ENCODE measurements around the gene OTUD5.
"Not testable (repeated sequence)": the region's sequence is repeated elsewhere in the genome, so short reads cannot be mapped to it uniquely, and the experiment has no call there.

Gene OTUD5

DNA sequence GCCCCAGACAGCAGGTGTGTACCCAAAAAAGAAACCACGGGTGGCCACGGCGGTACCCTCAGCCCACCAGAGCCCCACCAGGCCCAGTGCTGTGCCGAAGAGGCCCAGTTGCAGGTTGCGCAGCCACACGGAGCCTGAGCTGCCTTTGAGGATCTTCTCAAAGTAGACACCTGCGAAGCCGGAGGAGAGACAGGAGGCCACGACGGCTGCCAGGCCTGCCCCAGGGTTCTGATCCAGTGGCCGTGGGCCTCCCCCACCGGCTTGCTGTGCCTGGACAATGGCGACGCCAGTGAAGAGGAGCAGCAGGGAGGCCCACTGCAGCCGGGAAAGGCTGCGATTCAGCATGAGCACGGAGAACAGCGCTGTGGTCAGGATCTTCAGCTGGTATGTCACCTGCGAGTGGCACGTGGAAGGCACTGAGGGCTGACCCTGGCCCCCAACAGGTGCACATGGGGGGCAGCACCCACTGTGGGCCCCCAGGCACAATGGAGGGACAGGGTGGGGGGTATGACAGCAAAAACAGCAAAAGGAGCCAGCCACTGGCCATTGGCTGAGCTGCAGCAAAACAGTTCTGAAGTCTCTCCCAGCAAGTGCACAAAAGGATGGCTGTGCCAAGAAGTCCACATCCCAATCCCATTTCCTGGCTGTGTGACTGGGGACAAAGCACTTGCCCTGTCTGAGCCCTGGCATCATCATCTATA, 52.2 kb downstream of the OTUD5 start:
- no peak for DNase-seq

DNA sequence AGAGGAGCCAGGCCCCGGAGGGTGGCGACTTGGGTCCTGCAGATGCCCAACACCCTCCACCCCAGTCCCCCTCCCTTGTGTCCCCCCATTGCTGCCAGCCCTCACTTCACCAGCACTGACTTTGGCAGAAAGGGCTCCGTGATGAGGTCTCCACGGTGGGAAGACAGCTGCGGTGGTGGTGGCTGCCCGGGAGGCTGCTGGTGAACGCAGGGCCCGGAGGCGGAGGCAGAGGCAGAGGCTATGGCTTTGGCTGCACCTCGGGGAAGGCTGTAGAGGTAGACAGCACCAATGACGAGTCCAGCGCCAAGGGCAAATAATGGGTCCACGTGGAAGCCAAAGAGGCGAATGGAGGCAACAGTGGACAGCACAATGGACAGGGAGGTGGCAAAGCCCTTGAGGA, 52.8 kb downstream of the OTUD5 start:
- no peak for DNase-seq

DNA sequence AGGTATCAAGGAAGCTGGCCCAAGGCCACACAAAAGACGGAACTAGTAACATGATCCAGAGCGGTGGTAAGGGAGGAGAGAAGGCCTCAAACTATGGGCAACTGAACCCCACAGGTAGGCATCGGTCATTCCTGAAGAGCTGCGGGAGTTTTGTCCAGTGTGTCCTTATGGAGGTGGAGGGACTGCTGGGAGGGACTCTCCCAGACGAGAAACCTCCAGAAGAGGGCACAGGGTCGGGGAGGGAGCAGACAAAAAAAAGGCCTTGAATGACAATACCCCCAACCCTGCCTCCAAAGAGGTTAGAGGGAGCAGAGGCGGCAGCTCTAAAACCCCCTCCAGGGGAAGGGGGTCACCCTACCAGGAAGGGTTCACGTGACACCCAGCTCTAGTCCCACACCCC, 53.2 kb downstream of the OTUD5 start:
- no peak for DNase-seq

DNA sequence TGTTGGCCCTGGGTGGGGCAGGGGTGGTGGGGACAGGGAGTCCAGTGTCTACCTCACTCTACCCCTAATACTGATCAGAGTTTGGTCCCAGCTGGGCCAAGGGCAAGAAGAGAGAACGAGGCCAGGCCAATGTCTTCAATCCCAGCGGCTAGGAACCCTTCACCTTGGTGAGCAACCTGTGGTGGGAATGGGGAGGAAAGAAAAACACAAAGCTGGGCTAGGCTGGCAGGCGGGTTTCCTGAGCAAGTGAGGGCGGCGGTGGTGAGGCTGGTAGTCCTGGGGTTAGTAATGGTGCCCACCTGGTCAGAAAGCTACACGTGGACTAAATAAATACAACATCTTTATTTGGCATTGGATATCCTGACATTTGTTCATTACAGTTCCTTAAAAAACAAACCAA, 54.1 kb downstream of the OTUD5 start:
- DNase-seq: no peak

DNA sequence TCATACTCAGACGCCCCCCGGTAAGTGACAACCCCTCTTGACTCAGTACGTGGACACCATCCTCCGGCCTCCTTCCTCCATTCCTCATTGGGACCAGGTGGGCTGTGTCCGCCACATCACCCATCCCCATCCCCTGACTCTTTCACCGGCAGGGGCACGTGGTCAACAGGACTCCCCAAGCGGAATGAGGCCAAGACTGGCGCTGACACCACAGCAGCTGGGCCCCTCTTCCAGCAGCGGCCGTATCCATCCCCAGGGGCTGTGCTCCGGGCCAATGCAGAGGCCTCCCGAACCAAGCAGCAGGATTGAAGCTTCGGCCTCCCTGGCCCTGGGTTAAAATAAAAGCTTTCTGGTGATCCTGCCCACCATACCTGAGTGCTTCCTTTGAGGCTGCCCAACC, 54.6 kb downstream of the OTUD5 start:
- DNase-seq: no peak

DNA sequence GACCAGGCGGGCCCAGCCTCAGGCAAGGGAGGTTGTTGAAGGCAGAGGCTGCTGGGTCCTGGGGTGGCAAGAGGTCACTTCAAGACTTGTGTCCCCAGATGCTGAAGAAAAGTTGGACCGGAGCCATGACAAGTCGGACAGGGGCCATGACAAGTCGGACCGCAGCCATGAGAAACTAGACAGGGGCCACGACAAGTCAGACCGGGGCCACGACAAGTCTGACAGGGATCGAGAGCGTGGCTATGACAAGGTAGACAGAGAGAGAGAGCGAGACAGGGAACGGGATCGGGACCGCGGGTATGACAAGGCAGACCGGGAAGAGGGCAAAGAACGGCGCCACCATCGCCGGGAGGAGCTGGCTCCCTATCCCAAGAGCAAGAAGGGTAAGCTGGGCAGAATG, 55.3 kb downstream of the OTUD5 start:
- DNase-seq: no peak

DNA sequence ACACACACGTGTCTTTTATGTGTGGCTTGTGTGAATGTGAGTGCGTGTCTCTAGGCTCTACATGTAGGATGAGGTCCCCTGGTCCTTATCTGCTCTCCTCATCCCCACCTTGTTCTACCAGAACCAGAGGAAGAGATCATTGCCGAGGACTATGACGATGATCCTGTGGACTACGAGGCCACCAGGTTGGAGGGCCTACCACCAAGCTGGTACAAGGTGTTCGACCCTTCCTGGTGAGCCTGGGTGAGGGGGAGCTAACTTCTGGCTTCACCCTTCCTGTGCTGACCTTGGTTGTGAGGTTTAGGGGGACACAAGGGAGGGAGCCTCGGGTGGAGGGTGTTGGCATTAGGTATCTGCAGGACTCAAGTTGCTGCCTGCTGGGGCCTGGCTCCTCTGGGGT, 56.3 kb downstream of the OTUD5 start:
- DNase-seq: no peak

DNA sequence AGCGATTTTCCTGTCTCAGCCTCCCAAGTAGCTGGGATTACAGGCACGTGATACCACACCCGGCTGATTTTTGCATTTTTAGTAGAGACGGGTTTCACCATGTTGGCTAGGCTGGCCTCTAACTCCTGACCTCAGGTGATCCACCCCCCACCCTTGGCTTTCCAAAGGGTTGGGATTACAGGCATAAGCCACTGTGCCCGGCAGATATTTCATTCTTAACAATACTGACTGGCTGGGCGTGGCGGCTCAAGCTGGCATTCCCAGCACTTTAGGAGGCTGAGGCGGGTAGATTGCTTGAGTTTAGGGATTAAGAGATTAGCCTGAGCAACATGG, 58.4 kb downstream of the OTUD5 start:
- DNase-seq: no peak

DNA sequence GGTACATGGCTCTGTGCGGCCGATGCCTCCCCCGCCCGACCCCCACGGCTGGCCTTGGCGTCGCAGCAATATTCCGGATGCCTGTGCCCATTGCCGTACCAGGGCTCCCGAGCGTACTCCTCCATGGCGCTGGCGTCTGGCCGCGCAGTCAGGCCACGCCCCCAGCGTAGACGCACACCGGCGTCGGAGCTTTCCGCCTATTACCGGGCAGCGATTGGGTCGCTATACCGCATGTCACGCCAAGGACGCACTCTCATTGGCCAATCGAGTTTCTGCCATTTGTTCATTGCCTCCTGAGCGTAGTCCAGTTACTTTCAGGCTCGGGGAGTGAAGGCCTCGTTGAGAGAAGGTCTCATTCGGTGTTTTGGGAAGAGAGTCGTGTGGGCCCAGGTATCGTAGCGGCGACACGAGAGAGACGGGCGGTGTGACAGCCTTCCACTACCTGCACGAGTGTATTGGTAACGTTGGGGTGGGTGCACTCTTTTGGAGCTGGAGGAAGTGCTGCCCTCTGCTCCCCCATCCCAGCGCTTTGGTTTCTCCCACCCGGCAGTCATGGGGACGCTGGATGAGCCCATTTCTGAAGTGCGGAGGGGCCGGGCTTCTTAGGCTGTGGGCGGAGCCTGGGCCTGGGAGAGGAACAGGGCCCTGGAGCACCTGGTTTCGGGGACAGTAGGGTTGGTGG, 59.6 kb downstream of the OTUD5 start, which contains the start of the genes PQBP1 and TIMM17B:
Gene PQBP1 (plus strand): TSS at position 306 of the 682 bp plus-strand sequence. CDS start 580 bp downstream, outside the sequence.
Gene TIMM17B (minus strand): TSS at position 144 of the 682 bp plus-strand sequence. CDS start 19 bp downstream, at position 125.
- DNase-seq: peak; percentile 96

DNA sequence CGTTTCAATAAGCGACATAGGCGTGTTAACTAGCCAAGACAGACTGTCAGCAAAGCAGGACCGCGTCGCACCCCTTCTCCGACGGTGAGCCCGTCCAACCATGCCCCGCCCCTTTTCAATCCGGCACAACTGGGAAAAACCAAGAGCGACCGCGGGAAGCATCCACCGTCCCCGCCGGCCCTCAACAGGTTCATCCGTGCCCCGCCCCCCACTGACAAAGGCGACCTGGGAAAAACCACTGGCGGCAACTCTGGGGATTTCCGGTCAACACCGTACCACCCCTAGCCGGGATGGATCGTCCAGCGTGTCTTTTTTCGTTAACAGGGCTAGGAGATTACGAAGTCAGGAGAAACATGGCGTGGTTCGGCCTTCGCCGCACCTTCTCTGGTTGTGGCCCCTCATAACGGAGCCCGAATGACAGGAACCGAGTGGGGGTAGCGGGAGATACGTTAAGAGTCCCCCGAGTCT, 60.2 kb downstream of the OTUD5 start:
- DNase-seq: peak; percentile 63

DNA sequence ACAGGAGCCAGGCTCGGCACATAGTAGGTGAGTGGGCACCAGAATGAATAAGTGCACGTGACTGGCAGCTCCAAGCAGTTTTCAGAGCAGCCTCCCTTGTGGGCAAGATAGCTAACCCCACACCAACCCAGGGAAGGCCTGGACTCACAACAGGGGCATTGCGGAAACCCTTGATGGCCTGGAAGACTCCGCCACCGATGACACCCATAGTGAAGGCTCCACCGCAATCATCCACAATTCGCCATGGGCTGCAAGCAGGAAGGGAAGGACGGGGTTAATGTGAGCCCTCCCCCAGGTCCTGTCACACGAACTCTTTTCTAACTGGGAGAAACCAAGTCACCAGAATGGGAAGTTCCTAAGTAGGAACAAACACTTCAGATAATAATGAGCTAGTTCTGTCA, 60.8 kb downstream of the OTUD5 start:
- peak; percentile 10 for DNase-seq

DNA sequence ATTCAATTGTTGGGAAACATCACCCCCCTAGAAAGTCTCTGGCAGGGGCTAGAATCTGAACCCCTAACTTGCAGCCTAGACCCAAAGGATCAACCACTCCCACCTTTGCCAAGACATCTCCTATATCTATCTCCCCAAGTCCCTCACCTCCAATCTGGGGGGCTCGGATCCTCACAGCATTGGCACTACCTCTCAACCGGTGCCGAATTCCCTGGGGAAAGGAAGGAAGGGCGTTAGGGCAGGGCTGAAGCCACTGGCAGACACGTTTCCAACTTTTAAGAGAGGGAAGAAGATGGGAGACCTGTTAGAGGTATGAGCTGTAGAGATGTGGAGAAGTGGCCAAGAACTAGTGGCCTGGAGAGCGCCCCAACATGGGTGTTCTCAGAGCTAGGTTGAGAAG, 62.5 kb downstream of the OTUD5 start:
- DNase-seq: no peak

DNA sequence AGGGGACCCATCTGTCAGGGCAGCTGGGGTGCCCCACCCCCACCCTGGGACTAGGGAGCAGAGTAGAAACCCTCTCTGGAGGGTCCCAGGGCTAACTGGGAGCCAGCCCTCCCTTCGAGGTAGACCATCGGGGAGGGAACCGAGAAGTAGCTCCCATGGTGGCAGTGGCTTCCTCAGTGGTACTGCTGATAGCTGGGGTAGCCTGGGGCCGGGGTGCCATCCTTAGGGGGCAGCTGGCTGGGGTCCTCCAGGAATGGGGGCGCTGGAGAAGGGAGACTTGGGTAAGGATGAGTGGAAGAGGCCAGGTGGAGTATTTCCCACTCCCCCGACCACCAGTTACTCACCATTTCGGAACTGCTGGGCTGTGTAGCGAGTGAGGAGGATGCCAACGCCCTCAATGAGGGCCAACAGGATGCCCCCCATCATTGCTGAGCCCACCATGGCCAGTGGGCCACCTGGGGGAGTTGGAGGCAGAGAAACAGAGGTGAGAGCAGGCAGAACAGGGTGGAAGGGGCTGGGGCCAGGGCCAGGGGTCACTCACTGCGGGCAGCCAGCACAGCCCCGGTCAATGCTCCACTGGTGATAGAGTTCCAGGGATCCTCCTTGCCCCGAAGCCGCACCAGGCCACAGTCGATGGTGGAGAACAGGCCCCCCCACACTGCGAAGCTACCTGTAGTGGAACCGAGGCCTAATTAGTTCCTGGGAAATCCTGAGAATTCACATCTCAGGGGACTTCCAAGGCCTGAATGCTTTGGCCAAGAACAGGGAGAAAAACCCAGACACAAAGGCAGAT, 63.7 kb downstream of the OTUD5 start:
- no peak for DNase-seq

DNA sequence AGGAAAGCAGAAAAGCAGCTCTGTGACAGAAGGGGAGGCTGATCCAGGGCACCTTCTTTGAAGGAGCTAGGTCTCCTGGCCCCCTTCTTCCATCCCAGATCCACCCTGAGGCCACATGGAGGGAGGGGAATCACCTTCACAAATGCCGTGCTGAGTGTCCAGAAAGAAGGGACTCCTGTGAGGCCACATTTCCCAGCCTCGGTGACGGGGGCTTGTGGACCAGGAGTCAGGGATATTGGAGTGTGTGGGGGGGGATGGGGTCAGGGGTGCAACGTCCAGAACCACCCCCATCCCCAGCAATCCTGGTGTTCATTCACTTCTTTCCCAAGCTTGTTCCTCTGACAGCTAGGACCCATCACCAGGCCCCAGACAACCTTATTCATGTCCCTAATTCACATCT, 64.5 kb downstream of the OTUD5 start:
- DNase-seq: no peak

DNA sequence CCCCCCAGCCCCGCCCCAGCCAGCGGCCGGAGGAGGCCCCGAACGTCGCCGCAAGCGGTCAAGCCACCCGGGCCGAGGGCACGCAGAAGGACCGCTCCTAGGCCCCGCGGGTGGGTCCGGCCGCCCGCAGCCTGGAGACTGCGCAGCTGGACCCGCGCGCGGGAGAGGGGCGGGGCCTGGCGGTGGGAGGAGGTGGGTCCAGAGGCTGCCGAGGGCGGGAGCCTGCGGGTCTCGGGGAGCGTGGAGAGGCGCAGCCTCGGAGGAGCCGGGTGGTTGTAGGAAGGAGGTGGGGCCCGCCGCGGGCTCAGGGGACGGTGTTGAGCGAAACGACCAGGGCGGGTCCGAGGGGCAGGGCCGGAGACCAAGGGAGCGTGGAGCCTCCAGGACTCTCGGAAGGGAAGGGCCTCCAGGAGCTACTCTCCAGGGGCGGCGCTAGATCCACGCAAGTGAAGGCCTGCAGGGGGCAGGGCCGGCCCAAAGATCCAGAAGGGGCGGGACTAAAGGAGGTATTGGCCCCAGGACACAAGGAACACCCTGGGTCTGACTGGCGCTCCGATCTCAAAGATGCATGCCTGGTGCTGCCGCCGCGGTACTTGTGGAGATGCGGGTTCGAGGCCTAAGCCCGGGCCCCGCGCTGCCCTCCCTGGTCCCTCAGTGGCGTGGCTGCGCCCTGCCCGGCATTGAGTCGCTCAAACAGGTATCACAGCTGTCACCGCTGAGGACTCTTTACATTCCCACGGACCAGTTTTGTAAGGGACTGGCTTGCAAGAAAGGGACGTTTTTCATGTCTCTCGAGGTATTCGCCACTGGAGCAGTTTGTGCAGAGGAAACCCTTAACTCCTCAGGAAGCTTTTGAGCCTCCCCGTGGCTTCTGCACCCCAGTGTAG, 65.8 kb downstream of the OTUD5 start:
- DNase-seq: peak; percentile 85

DNA sequence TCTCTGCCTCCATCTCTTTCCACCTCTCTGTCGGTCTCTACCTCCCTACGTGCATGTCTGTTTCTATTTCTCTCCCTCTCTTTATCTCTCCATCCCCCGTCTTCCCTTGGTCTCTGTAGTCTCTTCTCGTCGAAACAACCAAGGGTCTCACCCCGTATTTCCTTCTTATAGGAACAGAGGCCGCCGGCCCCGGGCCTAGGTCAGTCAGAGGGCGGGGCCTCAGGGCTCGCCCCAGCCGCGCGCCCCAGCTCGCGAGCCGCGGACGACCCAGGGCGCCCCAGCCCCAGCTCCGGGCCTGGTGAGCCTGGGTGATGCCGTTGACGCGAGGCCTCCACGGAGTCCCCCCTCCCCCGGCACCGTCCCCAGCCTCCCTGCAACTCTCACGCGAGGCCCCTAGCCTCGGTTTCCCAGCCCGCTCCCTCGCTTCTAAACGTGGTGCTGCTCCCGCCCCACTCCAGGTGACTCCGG, 66.4 kb downstream of the OTUD5 start:
- DNase-seq: no peak

DNA sequence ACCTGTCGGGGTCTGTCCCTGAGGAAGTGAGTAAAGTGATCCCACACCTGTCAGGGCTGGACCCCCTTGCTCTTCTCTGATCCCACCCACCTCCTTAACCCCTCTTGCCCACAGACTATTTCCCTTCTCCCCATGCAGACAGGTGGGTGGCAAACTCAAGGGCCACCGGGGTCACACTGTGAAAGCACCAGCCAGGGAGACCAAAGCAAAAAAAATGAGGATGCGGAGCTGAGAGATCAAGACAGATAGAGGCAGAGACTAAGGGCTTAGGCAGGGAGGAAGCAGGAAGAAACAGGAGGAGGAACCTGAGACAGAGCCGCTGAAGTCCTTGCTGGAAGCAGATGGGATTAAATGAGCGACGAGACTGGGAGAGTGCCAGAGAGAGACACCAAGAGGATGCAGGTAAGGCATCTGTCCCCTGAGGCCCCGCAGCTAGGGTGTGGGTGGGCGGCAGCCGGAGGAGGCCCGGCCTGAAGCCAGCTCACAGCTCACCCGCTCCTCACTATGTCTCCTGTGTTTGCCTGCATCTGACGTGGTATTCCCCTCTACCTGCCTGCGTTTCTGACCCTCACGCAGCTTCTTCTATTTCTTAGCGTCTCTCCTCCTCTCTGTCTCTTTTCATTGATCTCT, 67.0 kb downstream of the OTUD5 start:
- no peak for DNase-seq

DNA sequence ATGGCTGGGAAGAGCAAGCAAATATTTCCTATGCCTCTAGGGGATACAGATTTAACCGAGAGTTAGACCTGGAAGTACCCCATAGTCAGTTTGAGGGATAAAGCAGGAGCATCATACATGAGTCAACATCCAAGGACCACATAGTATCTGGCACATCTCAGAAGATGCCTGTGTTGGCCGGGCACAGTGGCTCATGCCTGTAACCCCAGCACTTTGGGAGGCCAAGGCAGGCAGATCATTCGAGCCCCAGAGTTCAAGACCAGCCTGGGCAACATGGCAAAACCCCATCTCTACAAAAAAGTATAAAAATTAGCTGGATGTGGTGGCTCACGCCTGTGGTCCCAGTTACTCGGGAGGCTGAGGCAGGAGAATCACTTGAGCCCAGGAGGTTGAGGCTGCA, 70.8 kb downstream of the OTUD5 start:
- not testable (repeated sequence) for DNase-seq

DNA sequence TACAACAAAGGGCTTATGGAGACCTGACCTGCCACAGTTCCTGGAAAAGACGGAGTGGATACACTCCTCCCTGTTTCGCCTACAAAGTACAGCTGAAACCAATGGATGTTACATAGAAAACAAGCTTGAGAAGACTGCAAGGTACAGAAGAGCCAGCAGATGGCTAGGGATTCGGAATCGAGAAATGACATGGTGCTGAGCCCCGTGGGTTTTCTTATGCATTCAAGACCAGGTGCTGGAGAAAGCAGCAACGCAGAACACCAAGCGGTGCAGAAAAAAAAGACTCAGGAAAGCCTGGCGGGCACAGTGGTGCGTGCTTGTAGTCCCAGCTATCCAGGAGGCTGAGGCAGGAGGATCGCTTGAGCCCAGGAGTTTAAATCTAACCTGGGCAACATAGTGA, 73.7 kb downstream of the OTUD5 start:
- no peak for DNase-seq

DNA sequence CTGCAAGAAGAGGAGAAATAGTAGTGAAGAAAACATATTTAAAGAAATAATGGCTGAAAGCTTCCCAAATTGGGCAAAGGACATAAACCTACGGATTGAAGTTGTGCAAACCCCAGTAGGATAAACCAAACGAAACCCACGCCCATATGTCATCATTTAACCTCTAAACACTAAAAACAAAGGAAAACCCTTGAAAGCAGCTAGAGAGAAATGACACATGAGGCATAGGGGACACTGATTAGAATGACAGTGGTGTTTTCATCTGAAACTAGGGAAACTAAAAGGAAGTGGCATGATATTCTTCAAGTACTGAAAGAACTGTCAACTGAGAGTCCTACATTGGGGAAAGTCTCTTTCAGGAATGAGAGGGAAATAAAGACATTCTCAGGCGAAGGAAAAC, 80.5 kb downstream of the OTUD5 start:
- DNase-seq: not testable (repeated sequence)
